Endodermal cell (in vitro differentiated cells): ENCODE measurements around the gene XPO6. TPM values are rescaled to one million over a fixed set of nuclear protein-coding genes. Genes with fewer than 3 reads are reported as not detected.
A peak's percentile ranks its signal among the peaks of the same experiment; 100 is the strongest.

Experiments used
- DNase-seq: peaks from one replicate; pipeline ENCODE4 v3.0.0-alpha.2; 2017
- H3K27ac ChIP-seq: 2 replicates; pipeline ENCODE4 v1.5.1; 2013; ENCODE audit warnings: mild to moderate bottlenecking, low read depth, low read length, moderate library complexity
- H3K27me3 ChIP-seq: 2 replicates; pipeline ENCODE4 v1.6.1; 2013; ENCODE audit warnings: mild to moderate bottlenecking, low read length, moderate library complexity; ENCODE audit not compliant: insufficient read depth, control insufficient read depth, poor library complexity, severe bottlenecking
- H3K36me3 ChIP-seq: 2 replicates; pipeline ENCODE4 v1.7.0; 2013; ENCODE audit warnings: mild to moderate bottlenecking, low read length, moderate library complexity; ENCODE audit not compliant: control insufficient read depth, insufficient read depth
- H3K4me1 ChIP-seq: one replicate; pipeline ENCODE4 v1.7.0; 2013; ENCODE audit warnings: low read length; ENCODE audit not compliant: control insufficient read depth, insufficient read depth
- H3K4me3 ChIP-seq: 2 replicates; pipeline ENCODE4 v1.5.1; 2013; ENCODE audit warnings: mild to moderate bottlenecking, low read length, moderate library complexity
- H3K9ac ChIP-seq: 2 replicates; pipeline ENCODE4 v1.6.1; 2013; ENCODE audit warnings: mild to moderate bottlenecking, low read length, moderate library complexity; ENCODE audit not compliant: poor library complexity, severe bottlenecking; ENCODE audit errors: extremely low read depth
- H3K9me3 ChIP-seq: 2 replicates; pipeline ENCODE4 v1.6.1; 2013; ENCODE audit warnings: mild to moderate bottlenecking, low read length, moderate library complexity; ENCODE audit not compliant: control insufficient read depth
- H3K27ac Mint-ChIP-seq: 2 replicates; pipeline ENCODE4 v1.8.0; 2020; ENCODE audit warnings: mixed read lengths
- H3K27me3 Mint-ChIP-seq: 2 replicates; pipeline ENCODE4 v1.8.0; 2021; ENCODE audit warnings: mild to moderate bottlenecking, mixed read lengths; ENCODE audit not compliant: insufficient read depth
- H3K36me3 Mint-ChIP-seq: 2 replicates; pipeline ENCODE4 v1.8.0; 2020; ENCODE audit warnings: low read depth, mixed read lengths
- H3K4me1 Mint-ChIP-seq: 2 replicates; pipeline ENCODE4 v1.8.0; 2020; ENCODE audit warnings: mixed read lengths
- H3K4me3 Mint-ChIP-seq: 2 replicates; pipeline ENCODE4 v1.8.0; 2020; ENCODE audit warnings: mild to moderate bottlenecking, moderate library complexity, mixed read lengths
- H3K9me3 Mint-ChIP-seq: 2 replicates; pipeline ENCODE4 v1.8.0; 2020; ENCODE audit warnings: mild to moderate bottlenecking, mixed read lengths
- WGBS, 2 experiments: methylation state at CpG; one replicate each; pipeline versions ENCODE4 v1.1.5 to v1.1.7; 2013; ENCODE audit warnings: missing lambda C conversion rate in 2 of 2, mixed read lengths in 1 of 2; ENCODE audit not compliant: insufficient coverage in 1 of 2, insufficient read length in 1 of 2; 5-methylcytosine and 5-hydroxymethylcytosine counted together
- total RNA-seq, 2 donors: library from RNA; stranded (reverse); fragmentation: NEBNext Ultra II Directional in 1 of 2; extraction: Animal tissue kit (Norgen Biotek cat#: 25700) in 1 of 2; gene quantifications; 2 replicates in 1 of 2; 3 replicates in 1 of 2; pipeline ENCODE4 v1.2.1, GENCODE V29; 2021
- TF ChIP-seq, protein P1 (sequence below): fragments of 200-600 bp; sonication (generic); conservative IDR thresholded peaks from 2 replicates; pipeline ENCODE4 v1.5.0; 2021; ENCODE audit warnings: antibody characterized with exemption, mild to moderate bottlenecking

XPO6 gene
- total RNA-seq, 2 donors from 2014 or later, result 84.7 to 92.4 TPM

GRCh38 chr16:28131181-28131580 is 80.6 kb downstream of the XPO6 start:
- H3K27ac ChIP-seq, result peak overlapping the region; percentile 16
- no peaks in the 10 kb centered on the region for H3K27me3 ChIP-seq
- no peaks in the 10 kb centered on the region for H3K27me3 Mint-ChIP-seq
- H3K4me3 ChIP-seq, result no peak overlapping the region
- no peak for DNase-seq
- peaks cover 6% of the 10 kb centered on the region for H3K4me1 Mint-ChIP-seq
- peaks cover 73% of the 10 kb centered on the region for H3K36me3 Mint-ChIP-seq
- no peaks in the 10 kb centered on the region for H3K9me3 ChIP-seq
- H3K4me1 ChIP-seq, result no peaks in the 10 kb centered on the region
- H3K4me3 Mint-ChIP-seq, result no peak overlapping the region
- peaks cover 82% of the 10 kb centered on the region for H3K36me3 ChIP-seq
- no peak overlapping the region for H3K27ac Mint-ChIP-seq
- no peaks in the 10 kb centered on the region for H3K9me3 Mint-ChIP-seq
- H3K9ac ChIP-seq, result no peak overlapping the region
- WGBS, 2 experiments, result 88 to 91% methylated on average over 3 to 6 of the region's 6 CpGs
- TF ChIP-seq, protein P1, sequence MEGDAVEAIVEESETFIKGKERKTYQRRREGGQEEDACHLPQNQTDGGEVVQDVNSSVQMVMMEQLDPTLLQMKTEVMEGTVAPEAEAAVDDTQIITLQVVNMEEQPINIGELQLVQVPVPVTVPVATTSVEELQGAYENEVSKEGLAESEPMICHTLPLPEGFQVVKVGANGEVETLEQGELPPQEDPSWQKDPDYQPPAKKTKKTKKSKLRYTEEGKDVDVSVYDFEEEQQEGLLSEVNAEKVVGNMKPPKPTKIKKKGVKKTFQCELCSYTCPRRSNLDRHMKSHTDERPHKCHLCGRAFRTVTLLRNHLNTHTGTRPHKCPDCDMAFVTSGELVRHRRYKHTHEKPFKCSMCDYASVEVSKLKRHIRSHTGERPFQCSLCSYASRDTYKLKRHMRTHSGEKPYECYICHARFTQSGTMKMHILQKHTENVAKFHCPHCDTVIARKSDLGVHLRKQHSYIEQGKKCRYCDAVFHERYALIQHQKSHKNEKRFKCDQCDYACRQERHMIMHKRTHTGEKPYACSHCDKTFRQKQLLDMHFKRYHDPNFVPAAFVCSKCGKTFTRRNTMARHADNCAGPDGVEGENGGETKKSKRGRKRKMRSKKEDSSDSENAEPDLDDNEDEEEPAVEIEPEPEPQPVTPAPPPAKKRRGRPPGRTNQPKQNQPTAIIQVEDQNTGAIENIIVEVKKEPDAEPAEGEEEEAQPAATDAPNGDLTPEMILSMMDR, result no peak

GRCh38 chr16:28130099-28131088 is 81.4 kb downstream of the XPO6 start:
- Histone ChIP-seq H3K27ac (peak overlapping the region; percentile 21), H3K36me3 (peaks cover 76% of the 10 kb centered on the region), H3K9me3 (no peaks in the 10 kb centered on the region), H3K4me1 (peaks cover 6% of the 10 kb centered on the region), H3K4me3 (no peak overlapping the region), H3K9ac (no peak overlapping the region), H3K27me3 (no peaks in the 10 kb centered on the region)
- DNase-seq, result no peak
- TF ChIP-seq, protein P1, result no peak
- H3K27me3 Mint-ChIP-seq, result no peaks in the 10 kb centered on the region
- no peak overlapping the region for H3K4me3 Mint-ChIP-seq
- 96% methylated on average over 11 of the region's 11 CpGs for WGBS, 2 experiments
- H3K4me1 Mint-ChIP-seq, result peaks cover 14% of the 10 kb centered on the region
- peaks cover 67% of the 10 kb centered on the region for H3K36me3 Mint-ChIP-seq
- H3K9me3 Mint-ChIP-seq, result no peaks in the 10 kb centered on the region
- H3K27ac Mint-ChIP-seq, result no peak overlapping the region

DNA sequence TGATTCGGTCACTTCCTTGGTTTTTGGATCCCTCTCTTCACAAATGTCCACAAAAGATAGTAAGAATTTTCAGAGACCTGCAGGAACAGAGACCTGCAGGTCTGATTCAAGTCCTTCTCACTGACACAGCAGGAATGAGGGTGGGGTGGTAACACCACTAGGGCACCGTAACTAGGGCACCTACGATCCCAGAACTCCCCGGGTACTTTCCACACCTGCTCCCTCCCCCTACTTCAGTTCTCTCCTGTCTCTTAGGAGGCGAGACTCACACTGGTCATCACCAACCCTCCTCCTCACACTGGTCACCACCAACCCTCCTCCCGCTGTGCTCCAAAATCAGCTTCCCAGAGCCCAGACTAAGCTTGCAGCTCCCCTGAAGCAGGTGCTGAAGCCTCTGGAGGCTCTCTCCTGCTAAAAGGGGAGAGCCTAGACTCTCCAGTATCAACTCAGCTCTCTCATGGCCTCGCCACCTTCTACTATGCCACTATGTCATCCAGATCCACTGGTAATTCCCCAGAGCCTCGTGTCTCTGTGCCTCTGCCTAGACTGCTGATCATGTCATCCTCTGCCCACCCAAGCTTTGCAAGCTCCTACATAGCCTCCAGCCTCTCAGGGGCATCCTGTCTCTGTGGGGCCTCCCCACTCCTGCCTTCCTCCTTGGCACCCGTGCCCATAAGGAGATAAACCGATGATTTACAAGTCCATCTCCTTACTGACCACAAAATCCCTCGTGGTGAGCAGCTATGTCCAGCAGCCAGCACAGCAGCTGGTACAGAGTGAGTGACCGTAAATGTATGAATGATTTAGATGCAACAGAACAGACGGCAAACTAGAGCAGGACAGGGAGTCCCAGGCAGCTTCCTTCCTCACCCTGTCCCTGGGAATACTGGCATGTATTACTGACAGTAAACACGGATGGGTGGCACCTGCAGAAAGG is 84.8 kb downstream of the XPO6 start:
- Histone ChIP-seq H3K36me3 (peaks cover 73% of the 10 kb centered on the region), H3K27ac (no peak overlapping the region), H3K4me1 (peaks cover 16% of the 10 kb centered on the region), H3K9me3 (no peaks in the 10 kb centered on the region), H3K27me3 (no peaks in the 10 kb centered on the region), H3K4me3 (no peak overlapping the region), H3K9ac (no peak overlapping the region)
- DNase-seq, result no peak
- H3K27ac Mint-ChIP-seq, result no peak overlapping the region
- H3K27me3 Mint-ChIP-seq, result no peaks in the 10 kb centered on the region
- no peaks in the 10 kb centered on the region for H3K9me3 Mint-ChIP-seq
- H3K4me3 Mint-ChIP-seq, result no peak overlapping the region
- peaks cover 60% of the 10 kb centered on the region for H3K36me3 Mint-ChIP-seq
- H3K4me1 Mint-ChIP-seq, result peaks cover 21% of the 10 kb centered on the region
- TF ChIP-seq, protein P1, result no peak
- WGBS, 2 experiments, result 95 to 96% methylated on average over 11 to 14 of the region's 14 CpGs
